Measurements from ENCODE around the gene CXXC1.
"Not testable (repeated sequence)": the region's sequence is repeated elsewhere in the genome, so short reads cannot be mapped to it uniquely, and the experiment has no call there.

Gene CXXC1

GRCh38 chr18:50274044-50274442 lies 13.4 kb downstream of the CXXC1 start:
- no peak for DNase-seq

GRCh38 chr18:50273203-50274043 lies 14.1 kb downstream of the CXXC1 start:
- no peak for DNase-seq

GRCh38 chr18:50272568-50272967 lies 14.9 kb downstream of the CXXC1 start:
- no peak for DNase-seq

DNA sequence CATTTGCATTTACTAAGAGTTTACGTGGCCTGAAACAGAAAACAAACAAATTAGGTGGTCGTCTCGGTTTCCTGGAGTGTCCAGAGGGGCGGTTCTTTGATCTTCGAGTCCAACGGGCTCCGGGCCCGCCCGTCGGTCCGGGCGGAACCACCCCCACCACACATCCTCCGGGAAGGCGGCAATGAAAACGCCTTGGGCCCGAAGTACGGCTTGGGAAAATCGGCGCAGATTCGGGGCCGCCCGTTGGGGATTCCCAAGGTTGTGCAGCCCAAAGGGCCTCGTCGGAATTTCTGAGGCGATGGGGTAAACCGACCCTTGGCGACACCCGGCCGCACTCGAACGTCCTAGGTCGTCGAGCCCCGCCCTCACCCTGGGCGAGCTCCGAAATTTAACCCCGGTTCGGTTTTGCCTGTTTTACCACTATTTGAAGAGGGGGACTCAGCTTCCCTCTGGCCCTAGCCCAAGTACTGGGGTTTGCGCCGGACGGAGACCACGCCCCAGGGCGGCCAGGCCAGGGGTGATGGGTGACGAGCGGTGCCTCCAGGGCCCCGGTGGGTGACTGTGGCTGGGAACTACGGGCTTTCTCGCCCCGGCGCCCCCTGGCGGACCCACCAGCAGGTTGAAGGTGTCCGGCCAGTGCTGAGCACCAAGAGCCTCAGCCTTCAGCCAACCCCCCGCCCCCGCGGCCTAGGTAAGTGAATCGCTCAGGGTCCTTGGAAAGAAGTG lies 19.3 kb downstream of the CXXC1 start:
- no peak for DNase-seq

DNA sequence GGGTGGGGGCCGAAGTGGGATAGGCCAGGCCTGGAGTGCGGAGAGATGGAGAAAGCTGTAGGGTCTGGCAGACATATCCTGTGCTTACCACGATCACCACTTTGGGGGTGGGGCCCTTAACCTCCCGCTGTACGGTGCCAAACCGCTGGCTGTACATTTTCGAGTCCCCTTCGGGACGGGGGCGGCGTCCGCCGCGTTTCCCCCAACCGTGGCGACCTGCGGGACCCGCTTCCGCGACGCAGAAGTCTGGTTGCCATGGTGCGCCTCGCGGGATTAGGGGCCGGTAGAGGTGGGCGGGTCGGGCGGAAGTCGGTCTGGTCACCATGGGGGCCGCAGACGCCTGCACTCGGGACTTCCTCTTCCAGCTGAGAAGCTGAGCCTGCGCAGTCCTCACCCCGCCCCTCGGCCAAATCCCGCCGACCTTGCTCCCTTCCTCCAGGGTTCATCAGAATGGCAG lies 21.2 kb downstream of the CXXC1 start, which contains the start of gene CFAP53:
Gene CFAP53, minus strand, starts transcription at position 248 of the 457 bp plus-strand sequence. Its CDS starts 91 bp downstream, at position 157.
- peak; percentile 50 for DNase-seq

- no peak for DNase-seq
These were observed 24.5 kb downstream of the CXXC1 start for GRCh38 chr18:50262977-50263376.

DNA sequence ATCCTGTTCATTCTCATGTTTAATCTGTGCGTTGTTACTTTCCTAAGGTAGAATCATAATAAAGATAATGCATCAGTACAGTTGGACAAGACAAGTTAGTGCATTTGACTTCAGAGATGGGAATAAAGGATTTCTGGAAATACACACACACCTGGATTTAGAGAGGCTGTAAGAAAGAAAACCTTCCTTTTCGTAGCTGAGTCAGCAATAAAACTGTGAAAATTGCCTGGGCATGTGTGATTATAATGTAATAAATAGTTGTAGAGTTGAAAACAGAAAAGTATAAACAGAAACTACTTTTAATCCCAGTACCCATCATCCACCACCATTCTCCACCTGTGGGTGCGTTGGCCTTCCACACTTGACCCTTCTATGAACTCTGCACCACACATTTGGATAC lies 36.6 kb downstream of the CXXC1 start:
- DNase-seq, result no peak

- no peak for DNase-seq
These were observed 37.9 kb downstream of the CXXC1 start for GRCh38 chr18:50249576-50249975.

DNA sequence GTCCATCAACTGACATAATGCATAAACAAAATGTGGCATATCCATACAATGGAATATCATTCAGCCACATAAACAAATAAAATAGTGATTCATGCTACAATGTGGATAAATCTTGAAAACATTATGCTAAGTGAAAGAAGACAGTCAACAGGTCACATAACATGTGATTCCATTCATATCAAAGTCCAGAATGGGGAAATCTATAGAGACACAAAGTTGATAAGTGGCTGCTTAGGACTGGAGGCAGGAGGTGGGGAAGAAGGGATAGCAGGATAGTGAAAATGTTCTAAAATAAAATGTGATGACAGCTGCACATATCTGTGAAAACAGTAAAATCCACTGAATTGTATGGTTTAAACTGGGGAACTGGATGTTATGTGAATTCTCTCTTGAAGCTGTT lies 39.9 kb downstream of the CXXC1 start:
- DNase-seq, result no peak

DNA sequence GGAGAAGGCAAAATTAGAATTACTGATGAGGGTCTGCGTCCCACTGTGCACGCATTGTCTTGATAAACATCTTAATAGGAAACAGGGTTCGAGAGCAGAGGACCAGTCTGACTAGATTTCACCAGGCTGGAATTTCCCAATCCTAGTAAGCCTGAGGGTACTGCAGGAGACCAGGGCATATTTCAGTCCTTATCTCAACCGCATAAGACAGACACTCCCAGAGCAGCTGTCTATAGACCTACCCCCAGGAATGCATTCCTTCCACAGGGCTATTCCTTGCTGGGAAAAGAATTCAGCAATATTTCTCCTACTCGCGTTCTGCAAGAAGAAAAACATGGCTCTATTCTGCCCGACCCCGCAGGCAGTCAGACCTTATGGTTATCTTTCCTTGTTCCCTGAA lies 45.7 kb downstream of the CXXC1 start:
- DNase-seq, result not testable (repeated sequence)

DNA sequence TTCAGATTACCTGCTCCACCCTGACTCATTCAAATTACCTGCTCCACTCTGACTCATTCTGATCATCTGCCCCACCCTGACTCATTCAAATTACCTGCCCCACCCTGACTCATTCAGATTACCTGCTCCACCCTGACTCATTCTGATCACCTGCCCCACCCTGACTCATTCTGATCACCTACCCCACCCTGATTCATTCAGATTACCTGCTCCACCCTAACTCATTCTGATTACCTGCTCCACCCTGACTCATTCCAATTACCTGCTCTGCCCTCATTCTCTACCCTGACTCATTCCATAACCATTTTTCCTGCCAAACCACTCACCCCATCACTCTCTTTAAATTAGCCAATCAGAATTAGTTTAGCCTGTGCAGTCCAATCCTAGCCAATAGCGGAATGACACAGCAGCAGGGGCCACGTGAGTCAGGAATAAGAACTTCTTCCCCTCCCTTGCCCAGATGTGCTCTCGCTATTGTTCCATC lies 47.4 kb downstream of the CXXC1 start:
- DNase-seq, result no peak

DNA sequence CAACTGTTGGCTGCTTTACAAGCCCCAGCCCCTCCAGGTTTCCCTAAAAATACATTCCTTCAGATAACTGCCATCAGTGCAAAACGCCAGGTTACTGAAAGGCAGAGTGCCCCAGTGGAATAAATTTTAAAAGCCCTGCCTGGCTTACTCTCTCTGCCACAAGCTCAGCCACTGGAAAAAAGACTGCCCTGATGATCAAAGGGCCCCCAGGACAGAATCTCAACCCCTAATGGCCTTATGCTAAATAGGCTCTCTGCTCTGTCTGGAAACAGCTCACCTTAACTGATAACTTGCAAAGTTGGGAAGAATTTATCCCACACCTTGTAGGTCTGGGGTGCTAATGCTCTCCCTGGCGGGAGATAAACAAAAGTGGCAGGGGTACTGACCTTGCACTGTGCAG lies 55.1 kb downstream of the CXXC1 start:
- DNase-seq, result no peak

All from NCI-H1417 treated with DMSO at 0.1 percent for 48 hours (cell line).